Activated CD4-positive, alpha-beta T cell treated with anti-CD3 and anti-CD28 coated beads, Interleukin-2, amount 10 ng/mL, durations not matched to agents 7 days and 5 days (primary cell): ENCODE measurements around the gene TFPI. TPM values are rescaled to one million over a fixed set of nuclear protein-coding genes. Genes with fewer than 3 reads are reported as not detected.

Experiments
- CTCF ChIA-PET: fragments of 350-600 bp; sonication (Branson Sonifier 250); formaldehyde crosslinking; loops from one replicate; lab custom pipeline; 2021; ENCODE audit warnings: antibody characterized with exemption; lab: Charles Lee
- POLR2A ChIA-PET: fragments of 350-600 bp; sonication (Branson Sonifier 250); formaldehyde crosslinking; loops from one replicate; lab custom pipeline; 2021; ENCODE audit warnings: antibody characterized with exemption; lab: Charles Lee
- DNase-seq: peaks from one replicate; pipeline ENCODE4 v3.0.0-alpha.2; 2020
- H3K27ac Mint-ChIP-seq: one replicate; pipeline ENCODE4 v1.8.0; 2021; ENCODE audit warnings: mild to moderate bottlenecking, moderate library complexity, mixed read lengths
- H3K27me3 Mint-ChIP-seq: one replicate; pipeline ENCODE4 v1.8.0; 2021; ENCODE audit warnings: mixed read lengths
- H3K36me3 Mint-ChIP-seq: one replicate; pipeline ENCODE4 v1.8.0; 2021; ENCODE audit warnings: low read depth, mixed read lengths
- H3K4me1 Mint-ChIP-seq: one replicate; pipeline ENCODE4 v1.8.0; 2021; ENCODE audit warnings: mixed read lengths
- H3K4me3 Mint-ChIP-seq: one replicate; pipeline ENCODE4 v1.8.0; 2021; ENCODE audit warnings: mild to moderate bottlenecking, moderate library complexity, mixed read lengths
- H3K9me3 Mint-ChIP-seq: one replicate; pipeline ENCODE4 v1.8.0; 2021; ENCODE audit warnings: mixed read lengths
- total RNA-seq, 2 experiments: library from RNA; stranded (reverse); gene quantifications; one replicate each; pipeline ENCODE4 v1.2.3, GENCODE V29; 2021

The TFPI gene
- total RNA-seq, 2 experiments from 2014 or later, result not detected

DNA sequence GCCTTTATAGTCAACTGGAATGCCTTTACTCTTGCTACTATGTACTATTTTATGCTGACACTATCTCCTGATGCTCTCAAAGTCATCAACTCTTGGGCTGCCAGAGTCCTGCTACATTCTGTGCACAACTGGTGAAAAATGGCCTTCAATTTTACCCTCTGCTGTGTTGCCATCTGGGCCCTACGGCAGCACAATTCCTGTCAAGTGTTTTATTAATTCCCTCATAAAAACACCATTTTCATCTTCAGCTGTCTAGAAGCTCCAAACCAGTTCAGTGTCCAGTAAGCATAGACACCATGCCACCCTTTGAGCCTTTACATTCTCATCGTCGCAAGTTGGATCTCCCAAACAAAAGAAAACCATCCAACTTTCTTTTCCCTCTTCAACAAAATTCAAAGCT lies 132.7 kb downstream of the TFPI start:
- Mint-ChIP-seq H3K27me3 (no peaks in the 10 kb centered on the region), H3K27ac (no peak overlapping the region), H3K36me3 (no peaks in the 10 kb centered on the region), H3K4me3 (no peak overlapping the region), H3K9me3 (no peaks in the 10 kb centered on the region), H3K4me1 (no peaks in the 10 kb centered on the region)
- no peak for DNase-seq
- CTCF ChIA-PET, result no interaction called here
- POLR2A ChIA-PET, result no interaction called here

DNA sequence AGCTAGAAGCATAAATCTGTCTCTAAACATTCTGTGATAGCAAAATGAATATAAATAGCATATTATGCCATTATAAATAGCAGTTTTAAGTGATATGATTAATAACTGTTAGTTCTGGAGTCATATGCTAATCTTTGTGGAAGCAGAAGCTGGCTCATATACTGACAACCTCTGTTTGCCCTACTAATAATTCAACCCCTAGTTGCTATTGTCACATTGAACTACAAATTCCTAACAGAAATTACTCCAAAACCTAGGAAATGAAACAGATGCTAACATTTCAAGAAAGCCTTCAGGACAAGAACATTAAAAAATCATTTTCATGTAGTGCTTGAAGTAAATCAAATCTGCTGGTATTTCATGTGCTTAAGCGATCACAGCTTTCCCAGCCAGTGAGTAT lies 134.4 kb downstream of the TFPI start:
- CTCF ChIA-PET, result no interaction called here
- Mint-ChIP-seq H3K4me3 (no peak overlapping the region), H3K4me1 (no peaks in the 10 kb centered on the region), H3K27me3 (no peaks in the 10 kb centered on the region), H3K27ac (no peak overlapping the region), H3K36me3 (no peaks in the 10 kb centered on the region), H3K9me3 (no peaks in the 10 kb centered on the region)
- POLR2A ChIA-PET, result no interaction called here
- DNase-seq, result no peak

DNA sequence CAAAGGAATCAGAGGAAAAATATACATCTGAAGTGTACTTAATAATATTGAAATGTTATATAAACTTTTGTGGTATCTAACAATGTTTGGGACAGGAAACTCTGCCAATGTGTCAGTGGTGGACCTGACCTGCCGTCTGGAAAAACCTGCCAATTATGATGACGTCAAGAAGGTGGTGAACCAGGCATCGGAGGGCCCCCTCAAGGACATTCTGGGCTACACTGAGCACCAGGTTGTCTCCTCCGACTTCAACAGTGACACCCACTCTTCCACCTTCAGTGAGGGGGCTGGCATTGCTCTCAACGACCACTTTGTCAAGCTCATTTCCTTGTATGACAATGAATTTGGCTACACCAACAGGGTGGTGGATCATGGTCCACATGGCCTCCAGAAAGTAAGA lies 138.8 kb downstream of the TFPI start:
- DNase-seq, result no peak
- no peaks in the 10 kb centered on the region for H3K36me3 Mint-ChIP-seq
- no peak overlapping the region for H3K27ac Mint-ChIP-seq
- ChIA-PET POLR2A (no interaction called here), CTCF (no interaction called here)
- H3K4me3 Mint-ChIP-seq, result no peak overlapping the region
- H3K9me3 Mint-ChIP-seq, result no peaks in the 10 kb centered on the region
- no peaks in the 10 kb centered on the region for H3K4me1 Mint-ChIP-seq
- H3K27me3 Mint-ChIP-seq, result no peaks in the 10 kb centered on the region

Other genes starting within 250 kb of the TFPI start
- gene CALCRL, start 106.2 kb downstream of the TFPI start, total RNA-seq, result 1 to 10 TPM in 1 of 2 experiments, under 1 TPM in 1; 0.67 to 1.3 TPM